ENCODE measurements around the gene WBP1L.

Gene WBP1L

GRCh38 chr10:102770792-102771191 is 27.0 kb downstream of the WBP1L start:
- no peak for TF ChIP-seq CTCF (IDR thresholded peaks at IDR 0.05; ENCODE audit: extremely low read depth, insufficient read depth, missing control alignments)
- in situ Hi-C loops (cut with MboI; ENCODE audit: low pct_unique_long_range_greater_than_20kb, low sequenced_read_pairs, unreplicated experiment): no loop called here
- DNase-seq (ENCODE audit: low spot score): no peak

GRCh38 chr10:102773320-102773719 is 29.6 kb downstream of the WBP1L start:
- no peak for TF ChIP-seq CTCF (IDR thresholded peaks at IDR 0.05; ENCODE audit: extremely low read depth, insufficient read depth, missing control alignments)
- no peak for DNase-seq (ENCODE audit: low spot score)
- in situ Hi-C loops (cut with MboI; ENCODE audit: low pct_unique_long_range_greater_than_20kb, low sequenced_read_pairs, unreplicated experiment): no loop called here

GRCh38 chr10:102773986-102774385 is 30.2 kb downstream of the WBP1L start:
- DNase-seq (ENCODE audit: low spot score): no peak
- no peak for TF ChIP-seq CTCF (IDR thresholded peaks at IDR 0.05; ENCODE audit: extremely low read depth, insufficient read depth, missing control alignments)
- in situ Hi-C loops (cut with MboI; ENCODE audit: low pct_unique_long_range_greater_than_20kb, low sequenced_read_pairs, unreplicated experiment): no loop called here

GRCh38 chr10:102775201-102775934 is 31.6 kb downstream of the WBP1L start:
- in situ Hi-C loops (cut with MboI; ENCODE audit: low pct_unique_long_range_greater_than_20kb, low sequenced_read_pairs, unreplicated experiment): no loop called here
- no peak for TF ChIP-seq CTCF (IDR thresholded peaks at IDR 0.05; ENCODE audit: extremely low read depth, insufficient read depth, missing control alignments)
- no peak for DNase-seq (ENCODE audit: low spot score)

- in situ Hi-C loops (cut with MboI; ENCODE audit: low pct_unique_long_range_greater_than_20kb, low sequenced_read_pairs, unreplicated experiment): no loop called here
- no peak for TF ChIP-seq CTCF (IDR thresholded peaks at IDR 0.05; ENCODE audit: extremely low read depth, insufficient read depth, missing control alignments)
- no peak for DNase-seq (ENCODE audit: low spot score)
Observed at GRCh38 chr10:102775935-102776669, 32.4 kb downstream of the WBP1L start.

GRCh38 chr10:102776779-102777456 is 33.2 kb downstream of the WBP1L start:
- DNase-seq (ENCODE audit: low spot score): no peak
- in situ Hi-C loops (cut with MboI; ENCODE audit: low pct_unique_long_range_greater_than_20kb, low sequenced_read_pairs, unreplicated experiment): no loop called here

More at GRCh38 chr10:102776779-102777456, 33.2 kb downstream of the WBP1L start:
- TF ChIP-seq CTCF (IDR thresholded peaks at IDR 0.05; ENCODE audit: extremely low read depth, insufficient read depth, missing control alignments): no peak
